ENCODE data around the gene KIAA1671. TPM values are rescaled to one million over a fixed set of nuclear protein-coding genes. Genes with fewer than 3 reads are reported as not detected.

KIAA1671 gene
- total RNA-seq, 1 experiment from 2014 or later: 7.7 TPM

- DNase-seq (ENCODE audit: low read depth): no peak
These were observed 190.9 kb downstream of the KIAA1671 start for GRCh38 chr22:25143156-25144076.

- DNase-seq (ENCODE audit: low read depth): no peak
These were observed 192.0 kb downstream of the KIAA1671 start for GRCh38 chr22:25144522-25144921.

- no peak for DNase-seq (ENCODE audit: low read depth)
These were observed 193.8 kb downstream of the KIAA1671 start for GRCh38 chr22:25146307-25146706.

GRCh38 chr22:25146906-25147641, 194.6 kb downstream of the KIAA1671 start:
- no peak for DNase-seq (ENCODE audit: low read depth)

GRCh38 chr22:25147642-25147928, 195.1 kb downstream of the KIAA1671 start:
- DNase-seq (ENCODE audit: low read depth): no peak

- no peak for DNase-seq (ENCODE audit: low read depth)
These were observed 195.7 kb downstream of the KIAA1671 start for GRCh38 chr22:25148149-25148691.

GRCh38 chr22:25149014-25149413, 196.5 kb downstream of the KIAA1671 start:
- DNase-seq (ENCODE audit: low read depth): no peak

GRCh38 chr22:25153961-25154666, 201.6 kb downstream of the KIAA1671 start:
- peak; percentile 82 for DNase-seq (ENCODE audit: low read depth)

- no peak for DNase-seq (ENCODE audit: low read depth)
These were observed 202.1 kb downstream of the KIAA1671 start for GRCh38 chr22:25154667-25154999.

GRCh38 chr22:25156736-25157135, 204.2 kb downstream of the KIAA1671 start:
- DNase-seq (ENCODE audit: low read depth): no peak

GRCh38 chr22:25159028-25159427, 206.5 kb downstream of the KIAA1671 start:
- DNase-seq (ENCODE audit: low read depth): peak; percentile 79

GRCh38 chr22:25160120-25160996, 207.8 kb downstream of the KIAA1671 start:
- DNase-seq (ENCODE audit: low read depth): no peak

GRCh38 chr22:25161017-25161915, 208.8 kb downstream of the KIAA1671 start:
- no peak for DNase-seq (ENCODE audit: low read depth)

GRCh38 chr22:25161916-25162530, 209.5 kb downstream of the KIAA1671 start:
- DNase-seq (ENCODE audit: low read depth): no peak

- DNase-seq (ENCODE audit: low read depth): no peak
These were observed 210.0 kb downstream of the KIAA1671 start for GRCh38 chr22:25162561-25162960.

- DNase-seq (ENCODE audit: low read depth): no peak
These were observed 213.3 kb downstream of the KIAA1671 start for GRCh38 chr22:25165785-25166184.

GRCh38 chr22:25166266-25167040, 213.9 kb downstream of the KIAA1671 start:
- DNase-seq (ENCODE audit: low read depth): no peak

- no peak for DNase-seq (ENCODE audit: low read depth)
These were observed 214.6 kb downstream of the KIAA1671 start for GRCh38 chr22:25167082-25167481.

All from RPMI7951 (cell line).